Panc1 (cell line): ENCODE data around the gene RAB11FIP2. TPM values are rescaled to one million over a fixed set of nuclear protein-coding genes. Genes with fewer than 3 reads are reported as not detected.
A peak's percentile ranks its signal among the peaks of the same experiment; 100 is the strongest.

Experiments used
- ATAC-seq: fragments of 200-7000 bp; cut with Tn5 transposase; 2 replicates; pipeline ENCODE4 v1.9.1; 2020; ENCODE audit warnings: mild to moderate bottlenecking, moderate library complexity
- BruUV-seq: library from RNA; stranded (reverse); fragments of 400-500 nt; replicated peaks from 2 replicates; lab custom pipeline; 2021; lab: Mats Ljungman, UMichigan
- CTCF ChIA-PET: fragments of 300-600 bp; sonication (Branson Sonifier 250); formaldehyde crosslinking; loops from one replicate; lab custom pipeline; 2022; ENCODE audit warnings: antibody characterized with exemption; lab: Charles Lee
- POLR2A ChIA-PET: fragments of 300-600 bp; sonication (Branson Sonifier 250); formaldehyde crosslinking; loops from one replicate; lab custom pipeline; 2022; ENCODE audit warnings: antibody characterized with exemption; lab: Charles Lee
- DNase-seq: peaks from one replicate; pipeline ENCODE4 v3.0.0-alpha.2; 2010; ENCODE audit warnings: low read depth, low spot score
- H3K27ac ChIP-seq: 2 replicates; pipeline ENCODE4 v1.5.1; 2011; ENCODE audit warnings: mild to moderate bottlenecking, low read length, inconsistent platforms
- H3K27me3 ChIP-seq: fragments of 200-500 bp; sonication (Bioruptor generic); 2 replicates; pipeline ENCODE4 v1.6.0; 2014; ENCODE audit warnings: low read length, inconsistent platforms; ENCODE audit not compliant: control insufficient read depth, insufficient read depth
- H3K36me3 ChIP-seq: fragments of 200-500 bp; sonication (Bioruptor generic); 2 replicates; pipeline ENCODE4 v1.5.1; 2014; ENCODE audit warnings: inconsistent platforms, mild to moderate bottlenecking, low read length, moderate library complexity; ENCODE audit not compliant: control insufficient read depth, insufficient read depth
- H3K4me1 ChIP-seq: 2 replicates; pipeline ENCODE4 v1.5.1; 2011; ENCODE audit warnings: inconsistent platforms, mild to moderate bottlenecking, low read length, moderate library complexity; ENCODE audit not compliant: control insufficient read depth, insufficient read depth
- H3K4me3 ChIP-seq, 2 experiments: 2 replicates each; pipeline ENCODE4 v1.5.1; 2011 to 2012; ENCODE audit warnings: low read depth in 2 of 2, low read length in 2 of 2, mild to moderate bottlenecking in 2 of 2, inconsistent platforms in 1 of 2, moderate library complexity in 1 of 2
- H3K9me3 ChIP-seq: fragments of 200-500 bp; sonication (Bioruptor generic); 2 replicates; pipeline ENCODE4 v1.5.1; 2014; ENCODE audit warnings: low read depth, mild to moderate bottlenecking, inconsistent platforms, low read length, moderate library complexity; ENCODE audit not compliant: control insufficient read depth, insufficient read depth
- POLR2AphosphoS5 ChIP-seq: IDR thresholded peaks from 2 replicates; pipeline ENCODE4 v1.6.1; 2012; ENCODE audit warnings: mild to moderate bottlenecking, low read depth, low read length, moderate library complexity
- SIN3A ChIP-seq: IDR thresholded peaks from 2 replicates; pipeline ENCODE4 v1.6.1; 2012; ENCODE audit warnings: low read depth, mild to moderate bottlenecking, low read length, moderate library complexity, borderline replicate concordance; ENCODE audit not compliant: insufficient read depth
- TCF7L2 ChIP-seq: IDR thresholded peaks from 2 replicates; pipeline ENCODE4 v1.6.1; 2011; ENCODE audit warnings: mild to moderate bottlenecking, low read depth, low read length, inconsistent platforms
- in situ Hi-C: cut with HindIII; loops from 2 replicates; pipeline ENCODE4 v1.10.0; 2016; ENCODE audit warnings: low sequenced_read_pairs, low pct_unique_long_range_greater_than_20kb
- intact Hi-C: fragments of 100-400 bp; cut with micrococcal nuclease; formaldehyde crosslinking; loops from one replicate; pipeline ENCODE4 v1.10.0; 2022; ENCODE audit not compliant: unreplicated experiment
- total RNA-seq: library from RNA; stranded (reverse); gene quantifications from one replicate; pipeline ENCODE4 v1.2.1, GENCODE V29; 2021; ENCODE audit not compliant: unreplicated experiment
- TF ChIP-seq, protein P1 (sequence below), 2 experiments: IDR thresholded peaks; 2 replicates each; pipeline ENCODE4 v1.6.1; 2011 to 2012; ENCODE audit warnings: low read depth in 2 of 2, control low read depth in 1 of 2, low read length in 1 of 2, mild to moderate bottlenecking in 1 of 2, moderate library complexity in 1 of 2; ENCODE audit not compliant: insufficient read depth in 1 of 2
- TF ChIP-seq, protein P2 (sequence below): fragments of 450-650 bp; IDR thresholded peaks from 2 replicates; pipeline ENCODE4 v1.5.1; 2017; ENCODE audit warnings: mild to moderate bottlenecking

RAB11FIP2 gene
- total RNA-seq, 1 experiment from 2014 or later = 18.1 TPM

DNA sequence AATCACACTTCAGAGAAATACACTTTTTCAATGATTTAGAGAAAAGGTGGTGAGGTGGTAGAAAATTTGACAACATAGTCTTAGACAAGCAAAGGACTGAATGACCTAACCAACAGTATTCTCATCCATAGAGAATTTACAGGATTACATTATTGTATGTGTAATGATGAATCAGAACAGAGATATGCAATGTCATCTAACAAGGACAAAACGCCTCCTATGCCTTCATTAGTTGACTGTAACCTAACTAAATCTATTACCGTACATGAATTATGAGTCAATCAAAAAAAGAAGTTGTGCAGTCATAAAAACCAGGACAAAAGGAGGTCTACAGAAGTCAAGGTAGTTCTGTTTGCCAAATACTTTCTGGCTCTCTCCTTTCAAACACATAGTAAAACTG, 66.5 kb downstream of the RAB11FIP2 start:
- intact Hi-C loops (no loop called here), in situ Hi-C loops (no loop called here)
- no peaks in the 10 kb centered on the region for H3K9me3 ChIP-seq
- DNase-seq (peak; percentile 59), ATAC-seq (peak; percentile 84)
- no TSS peak for BruUV-seq
- H3K4me3 ChIP-seq = no peak overlapping the region
- H3K27me3 ChIP-seq = no peaks in the 10 kb centered on the region
- no peak overlapping the region for H3K27ac ChIP-seq
- TF ChIP-seq, protein P1, sequence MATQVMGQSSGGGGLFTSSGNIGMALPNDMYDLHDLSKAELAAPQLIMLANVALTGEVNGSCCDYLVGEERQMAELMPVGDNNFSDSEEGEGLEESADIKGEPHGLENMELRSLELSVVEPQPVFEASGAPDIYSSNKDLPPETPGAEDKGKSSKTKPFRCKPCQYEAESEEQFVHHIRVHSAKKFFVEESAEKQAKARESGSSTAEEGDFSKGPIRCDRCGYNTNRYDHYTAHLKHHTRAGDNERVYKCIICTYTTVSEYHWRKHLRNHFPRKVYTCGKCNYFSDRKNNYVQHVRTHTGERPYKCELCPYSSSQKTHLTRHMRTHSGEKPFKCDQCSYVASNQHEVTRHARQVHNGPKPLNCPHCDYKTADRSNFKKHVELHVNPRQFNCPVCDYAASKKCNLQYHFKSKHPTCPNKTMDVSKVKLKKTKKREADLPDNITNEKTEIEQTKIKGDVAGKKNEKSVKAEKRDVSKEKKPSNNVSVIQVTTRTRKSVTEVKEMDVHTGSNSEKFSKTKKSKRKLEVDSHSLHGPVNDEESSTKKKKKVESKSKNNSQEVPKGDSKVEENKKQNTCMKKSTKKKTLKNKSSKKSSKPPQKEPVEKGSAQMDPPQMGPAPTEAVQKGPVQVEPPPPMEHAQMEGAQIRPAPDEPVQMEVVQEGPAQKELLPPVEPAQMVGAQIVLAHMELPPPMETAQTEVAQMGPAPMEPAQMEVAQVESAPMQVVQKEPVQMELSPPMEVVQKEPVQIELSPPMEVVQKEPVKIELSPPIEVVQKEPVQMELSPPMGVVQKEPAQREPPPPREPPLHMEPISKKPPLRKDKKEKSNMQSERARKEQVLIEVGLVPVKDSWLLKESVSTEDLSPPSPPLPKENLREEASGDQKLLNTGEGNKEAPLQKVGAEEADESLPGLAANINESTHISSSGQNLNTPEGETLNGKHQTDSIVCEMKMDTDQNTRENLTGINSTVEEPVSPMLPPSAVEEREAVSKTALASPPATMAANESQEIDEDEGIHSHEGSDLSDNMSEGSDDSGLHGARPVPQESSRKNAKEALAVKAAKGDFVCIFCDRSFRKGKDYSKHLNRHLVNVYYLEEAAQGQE (IDR thresholded peaks at IDR 0.05; ENCODE audit: insufficient read depth in 1 of 2, low read depth in 2 of 2, low read length in 1 of 2) = no peak
- TF ChIP-seq POLR2AphosphoS5 (no peak), SIN3A (no peak), TCF7L2 (no peak)
- TF ChIP-seq, protein P2, sequence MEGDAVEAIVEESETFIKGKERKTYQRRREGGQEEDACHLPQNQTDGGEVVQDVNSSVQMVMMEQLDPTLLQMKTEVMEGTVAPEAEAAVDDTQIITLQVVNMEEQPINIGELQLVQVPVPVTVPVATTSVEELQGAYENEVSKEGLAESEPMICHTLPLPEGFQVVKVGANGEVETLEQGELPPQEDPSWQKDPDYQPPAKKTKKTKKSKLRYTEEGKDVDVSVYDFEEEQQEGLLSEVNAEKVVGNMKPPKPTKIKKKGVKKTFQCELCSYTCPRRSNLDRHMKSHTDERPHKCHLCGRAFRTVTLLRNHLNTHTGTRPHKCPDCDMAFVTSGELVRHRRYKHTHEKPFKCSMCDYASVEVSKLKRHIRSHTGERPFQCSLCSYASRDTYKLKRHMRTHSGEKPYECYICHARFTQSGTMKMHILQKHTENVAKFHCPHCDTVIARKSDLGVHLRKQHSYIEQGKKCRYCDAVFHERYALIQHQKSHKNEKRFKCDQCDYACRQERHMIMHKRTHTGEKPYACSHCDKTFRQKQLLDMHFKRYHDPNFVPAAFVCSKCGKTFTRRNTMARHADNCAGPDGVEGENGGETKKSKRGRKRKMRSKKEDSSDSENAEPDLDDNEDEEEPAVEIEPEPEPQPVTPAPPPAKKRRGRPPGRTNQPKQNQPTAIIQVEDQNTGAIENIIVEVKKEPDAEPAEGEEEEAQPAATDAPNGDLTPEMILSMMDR = no peak
- ChIA-PET POLR2A (no interaction called here), CTCF (no interaction called here)
- H3K36me3 ChIP-seq = no peaks in the 10 kb centered on the region
- no peaks in the 10 kb centered on the region for H3K4me1 ChIP-seq

DNA sequence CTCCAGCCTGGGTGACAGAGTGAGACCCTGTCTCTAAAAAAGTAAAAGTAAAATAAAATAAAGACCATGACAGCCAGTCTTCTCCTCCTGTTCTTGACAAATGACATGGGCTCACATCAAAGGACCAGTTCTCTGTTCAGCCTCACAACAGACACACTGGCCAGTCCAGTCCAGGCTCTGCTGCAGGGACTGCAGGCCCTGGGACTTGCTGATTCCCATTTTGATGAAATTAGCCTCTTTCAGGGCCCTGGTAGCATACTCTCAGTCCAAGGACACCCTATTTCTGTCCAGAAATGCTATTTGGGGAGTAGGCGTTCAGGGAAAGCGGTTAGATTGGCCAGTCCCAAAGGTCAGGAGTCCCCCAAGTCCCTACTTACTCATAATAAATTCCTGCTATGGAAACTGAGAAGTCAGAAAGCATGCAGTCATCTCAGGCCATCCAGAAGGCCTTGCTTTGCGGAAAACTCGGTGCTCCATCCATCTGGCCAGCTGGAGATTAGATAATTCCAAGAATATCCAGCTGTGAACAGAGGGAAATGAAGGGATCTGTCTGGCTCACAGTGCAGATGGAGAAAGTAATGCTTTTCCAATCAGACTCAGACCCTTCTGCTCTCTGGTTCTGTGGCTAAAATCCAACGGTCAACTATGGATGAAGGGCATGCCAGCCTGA, 74.4 kb downstream of the RAB11FIP2 start:
- no peaks in the 10 kb centered on the region for H3K9me3 ChIP-seq
- ChIA-PET CTCF (no interaction called here), POLR2A (no interaction called here)
- no TSS peak for BruUV-seq
- H3K36me3 ChIP-seq = no peaks in the 10 kb centered on the region
- in situ Hi-C loops (no loop called here), intact Hi-C loops (no loop called here)
- H3K27ac ChIP-seq = no peak overlapping the region
- no peaks in the 10 kb centered on the region for H3K4me1 ChIP-seq
- no peak for TF ChIP-seq SIN3A
- TF ChIP-seq, protein P2 = no peak
- TF ChIP-seq TCF7L2 = no peak
- TF ChIP-seq, protein P1 (IDR thresholded peaks at IDR 0.05; ENCODE audit: insufficient read depth in 1 of 2, low read depth in 2 of 2, low read length in 1 of 2) = no peak
- no peak for TF ChIP-seq POLR2AphosphoS5
- no peak for DNase-seq
- ATAC-seq = no peak
- no peak overlapping the region for H3K4me3 ChIP-seq
- no peaks in the 10 kb centered on the region for H3K27me3 ChIP-seq
